SK-N-SH treated with all-trans-retinoic acid at 6 μM for 48 hours (cell line): Measurements from ENCODE around the gene ADIG.

ENCODE experiments used
- ATAC-seq: fragments of 200-7000 bp; cut with Tn5 transposase; 3 replicates; pipeline ENCODE4 v1.9.1; 2020; ENCODE audit warnings: mild to moderate bottlenecking, moderate library complexity
- ARNTL ChIP-seq: fragments of 450-650 bp; formaldehyde crosslinking; IDR thresholded peaks from 2 replicates; pipeline ENCODE4 v1.5.0; 2020; ENCODE audit warnings: low read depth, mild to moderate bottlenecking, moderate library complexity, borderline replicate concordance
- BACH2 ChIP-seq: fragments of 250-450 bp; sonication (Bioruptor Pico); IDR thresholded peaks from 2 replicates; pipeline ENCODE4 v1.9.0; 2021; ENCODE audit warnings: mild to moderate bottlenecking, borderline replicate concordance
- CSDC2 ChIP-seq: fragments of 250-450 bp; sonication (Bioruptor Pico); IDR thresholded peaks from 2 replicates; pipeline ENCODE4 v1.5.0; 2020; ENCODE audit warnings: mild to moderate bottlenecking, moderate library complexity
- ESRRG ChIP-seq: fragments of 250-450 bp; sonication (Bioruptor Pico); IDR thresholded peaks from 2 replicates; pipeline ENCODE4 v1.6.1; 2021; ENCODE audit warnings: mild to moderate bottlenecking
- GLIS3 ChIP-seq: fragments of 250-450 bp; sonication (Bioruptor Pico); IDR thresholded peaks from 2 replicates; pipeline ENCODE4 v1.5.0; 2020; ENCODE audit warnings: mild to moderate bottlenecking, moderate library complexity
- ISL1 ChIP-seq: fragments of 250-450 bp; sonication (Bioruptor Pico); IDR thresholded peaks from 2 replicates; pipeline ENCODE4 v2.1.2; 2022; ENCODE audit warnings: mild to moderate bottlenecking, moderate library complexity
- OSR1 ChIP-seq: fragments of 250-450 bp; sonication (Bioruptor Pico); IDR thresholded peaks from 2 replicates; pipeline ENCODE4 v1.8.0; 2022; ENCODE audit warnings: moderate library complexity, mild to moderate bottlenecking, inconsistent platforms
- PPARA ChIP-seq: fragments of 250-450 bp; sonication (Bioruptor Pico); IDR thresholded peaks from 2 replicates; pipeline ENCODE4 v1.5.0; 2020; ENCODE audit warnings: mild to moderate bottlenecking, borderline replicate concordance
- RARB ChIP-seq: fragments of 250-450 bp; sonication (Bioruptor Pico); IDR thresholded peaks from 2 replicates; pipeline ENCODE4 v1.8.0; 2021; ENCODE audit warnings: mild to moderate bottlenecking, moderate library complexity
- TCF4 ChIP-seq: fragments of 250-450 bp; sonication (Bioruptor Pico); IDR thresholded peaks from 2 replicates; pipeline ENCODE4 v1.8.0; 2021; ENCODE audit warnings: mild to moderate bottlenecking, moderate library complexity, borderline replicate concordance
- TOX ChIP-seq: fragments of 250-450 bp; sonication (Bioruptor Pico); IDR thresholded peaks from 2 replicates; pipeline ENCODE4 v1.8.0; 2021; ENCODE audit warnings: mild to moderate bottlenecking, moderate library complexity, borderline replicate concordance
- ZC3H10 ChIP-seq: fragments of 250-450 bp; sonication (Bioruptor Pico); IDR thresholded peaks from 2 replicates; pipeline ENCODE4 v1.5.1; 2021; ENCODE audit warnings: mild to moderate bottlenecking, moderate library complexity
- ZFP3 ChIP-seq: fragments of 250-450 bp; sonication (Bioruptor Pico); IDR thresholded peaks from 2 replicates; pipeline ENCODE4 v1.5.0; 2020; ENCODE audit warnings: mild to moderate bottlenecking, moderate library complexity
- ZFP30 ChIP-seq: fragments of 450-650 bp; formaldehyde crosslinking; IDR thresholded peaks from 2 replicates; pipeline ENCODE4 v1.5.0; 2022; ENCODE audit warnings: mild to moderate bottlenecking, moderate library complexity
- ZNF565 ChIP-seq: fragments of 450-650 bp; formaldehyde crosslinking; conservative IDR thresholded peaks from 2 replicates; pipeline ENCODE4 v1.5.0; 2020; ENCODE audit warnings: low read depth, mild to moderate bottlenecking, moderate library complexity
- ZNF70 ChIP-seq: fragments of 450-650 bp; formaldehyde crosslinking; IDR thresholded peaks from 2 replicates; pipeline ENCODE4 v1.5.0; 2020; ENCODE audit warnings: mild to moderate bottlenecking, moderate library complexity
- ZNF8 ChIP-seq: fragments of 450-650 bp; formaldehyde crosslinking; IDR thresholded peaks from 2 replicates; pipeline ENCODE4 v1.5.0; 2020; ENCODE audit warnings: mild to moderate bottlenecking, moderate library complexity
- TF ChIP-seq, protein P1 (sequence below): fragments of 250-450 bp; sonication (Bioruptor Pico); IDR thresholded peaks from 2 replicates; pipeline ENCODE4 v1.5.1; 2020; ENCODE audit warnings: low read depth, mild to moderate bottlenecking, moderate library complexity
- TF ChIP-seq, protein P2 (sequence below): fragments of 250-450 bp; sonication (Bioruptor Pico); IDR thresholded peaks from 2 replicates; pipeline ENCODE4 v1.5.1; 2021; ENCODE audit warnings: mild to moderate bottlenecking, moderate library complexity
- TF ChIP-seq, protein P3 (sequence below): fragments of 250-450 bp; sonication (Bioruptor Pico); IDR thresholded peaks from 2 replicates; pipeline ENCODE4 v1.8.0; 2021; ENCODE audit warnings: low read depth, mild to moderate bottlenecking, moderate library complexity, borderline replicate concordance
- TF ChIP-seq, protein P4 (sequence below): fragments of 250-450 bp; sonication (Bioruptor Pico); IDR thresholded peaks from 2 replicates; pipeline ENCODE4 v1.5.0; 2020; ENCODE audit warnings: mild to moderate bottlenecking, moderate library complexity
- TF ChIP-seq, protein P5 (sequence below): fragments of 250-450 bp; sonication (Bioruptor Pico); IDR thresholded peaks from 2 replicates; pipeline ENCODE4 v1.8.0; 2020; ENCODE audit warnings: mild to moderate bottlenecking, moderate library complexity, borderline replicate concordance

ADIG gene

DNA sequence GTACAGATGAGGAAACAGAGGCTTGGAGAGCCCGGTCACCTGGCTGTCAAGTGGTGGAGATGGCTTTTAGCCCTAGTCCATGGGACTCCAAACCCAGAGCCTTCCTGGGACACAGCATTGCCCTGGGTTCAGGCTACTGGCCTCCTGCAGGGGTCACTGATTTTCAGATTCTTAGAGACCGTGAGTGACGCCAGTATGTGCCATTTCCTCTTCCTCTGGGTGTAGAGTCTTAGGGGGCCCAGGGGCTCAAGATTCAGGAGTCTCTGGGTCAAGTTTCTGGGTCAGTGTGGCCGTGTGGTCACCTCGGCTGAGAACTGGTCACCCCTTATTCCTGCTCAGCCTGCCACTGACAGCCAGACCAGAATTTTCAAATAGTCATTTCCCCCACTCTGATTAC is 21.2 kb downstream of the ADIG start:
- ATAC-seq: no peak
- TF ChIP-seq OSR1 (CRISPR knock-in tag) (no peak), ZFP3 (CRISPR knock-in tag) (no peak), ISL1 (CRISPR knock-in tag) (no peak), ZNF8 (CRISPR knock-in tag) (no peak), ZNF565 (no peak), GLIS3 (CRISPR knock-in tag) (no peak), ZC3H10 (CRISPR knock-in tag) (no peak), ARNTL (CRISPR knock-in tag) (no peak), CSDC2 (no peak), TOX (no peak), ZNF70 (no peak), ZFP30 (no peak), BACH2 (CRISPR knock-in tag) (no peak)
- TF ChIP-seq, protein P1, sequence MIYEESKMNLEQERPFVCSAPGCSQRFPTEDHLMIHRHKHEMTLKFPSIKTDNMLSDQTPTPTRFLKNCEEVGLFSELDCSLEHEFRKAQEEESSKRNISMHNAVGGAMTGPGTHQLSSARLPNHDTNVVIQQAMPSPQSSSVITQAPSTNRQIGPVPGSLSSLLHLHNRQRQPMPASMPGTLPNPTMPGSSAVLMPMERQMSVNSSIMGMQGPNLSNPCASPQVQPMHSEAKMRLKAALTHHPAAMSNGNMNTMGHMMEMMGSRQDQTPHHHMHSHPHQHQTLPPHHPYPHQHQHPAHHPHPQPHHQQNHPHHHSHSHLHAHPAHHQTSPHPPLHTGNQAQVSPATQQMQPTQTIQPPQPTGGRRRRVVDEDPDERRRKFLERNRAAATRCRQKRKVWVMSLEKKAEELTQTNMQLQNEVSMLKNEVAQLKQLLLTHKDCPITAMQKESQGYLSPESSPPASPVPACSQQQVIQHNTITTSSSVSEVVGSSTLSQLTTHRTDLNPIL (CRISPR knock-in tag): no peak
- TF ChIP-seq, protein P2, sequence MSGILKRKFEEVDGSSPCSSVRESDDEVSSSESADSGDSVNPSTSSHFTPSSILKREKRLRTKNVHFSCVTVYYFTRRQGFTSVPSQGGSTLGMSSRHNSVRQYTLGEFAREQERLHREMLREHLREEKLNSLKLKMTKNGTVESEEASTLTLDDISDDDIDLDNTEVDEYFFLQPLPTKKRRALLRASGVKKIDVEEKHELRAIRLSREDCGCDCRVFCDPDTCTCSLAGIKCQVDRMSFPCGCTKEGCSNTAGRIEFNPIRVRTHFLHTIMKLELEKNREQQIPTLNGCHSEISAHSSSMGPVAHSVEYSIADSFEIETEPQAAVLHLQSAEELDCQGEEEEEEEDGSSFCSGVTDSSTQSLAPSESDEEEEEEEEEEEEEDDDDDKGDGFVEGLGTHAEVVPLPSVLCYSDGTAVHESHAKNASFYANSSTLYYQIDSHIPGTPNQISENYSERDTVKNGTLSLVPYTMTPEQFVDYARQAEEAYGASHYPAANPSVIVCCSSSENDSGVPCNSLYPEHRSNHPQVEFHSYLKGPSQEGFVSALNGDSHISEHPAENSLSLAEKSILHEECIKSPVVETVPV (CRISPR knock-in tag): no peak
- TF ChIP-seq, protein P3, sequence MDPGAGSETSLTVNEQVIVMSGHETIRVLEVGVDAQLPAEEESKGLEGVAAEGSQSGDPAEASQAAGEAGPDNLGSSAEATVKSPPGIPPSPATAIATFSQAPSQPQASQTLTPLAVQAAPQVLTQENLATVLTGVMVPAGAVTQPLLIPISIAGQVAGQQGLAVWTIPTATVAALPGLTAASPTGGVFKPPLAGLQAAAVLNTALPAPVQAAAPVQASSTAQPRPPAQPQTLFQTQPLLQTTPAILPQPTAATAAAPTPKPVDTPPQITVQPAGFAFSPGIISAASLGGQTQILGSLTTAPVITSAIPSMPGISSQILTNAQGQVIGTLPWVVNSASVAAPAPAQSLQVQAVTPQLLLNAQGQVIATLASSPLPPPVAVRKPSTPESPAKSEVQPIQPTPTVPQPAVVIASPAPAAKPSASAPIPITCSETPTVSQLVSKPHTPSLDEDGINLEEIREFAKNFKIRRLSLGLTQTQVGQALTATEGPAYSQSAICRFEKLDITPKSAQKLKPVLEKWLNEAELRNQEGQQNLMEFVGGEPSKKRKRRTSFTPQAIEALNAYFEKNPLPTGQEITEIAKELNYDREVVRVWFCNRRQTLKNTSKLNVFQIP (CRISPR knock-in tag): no peak
- TF ChIP-seq, protein P4, sequence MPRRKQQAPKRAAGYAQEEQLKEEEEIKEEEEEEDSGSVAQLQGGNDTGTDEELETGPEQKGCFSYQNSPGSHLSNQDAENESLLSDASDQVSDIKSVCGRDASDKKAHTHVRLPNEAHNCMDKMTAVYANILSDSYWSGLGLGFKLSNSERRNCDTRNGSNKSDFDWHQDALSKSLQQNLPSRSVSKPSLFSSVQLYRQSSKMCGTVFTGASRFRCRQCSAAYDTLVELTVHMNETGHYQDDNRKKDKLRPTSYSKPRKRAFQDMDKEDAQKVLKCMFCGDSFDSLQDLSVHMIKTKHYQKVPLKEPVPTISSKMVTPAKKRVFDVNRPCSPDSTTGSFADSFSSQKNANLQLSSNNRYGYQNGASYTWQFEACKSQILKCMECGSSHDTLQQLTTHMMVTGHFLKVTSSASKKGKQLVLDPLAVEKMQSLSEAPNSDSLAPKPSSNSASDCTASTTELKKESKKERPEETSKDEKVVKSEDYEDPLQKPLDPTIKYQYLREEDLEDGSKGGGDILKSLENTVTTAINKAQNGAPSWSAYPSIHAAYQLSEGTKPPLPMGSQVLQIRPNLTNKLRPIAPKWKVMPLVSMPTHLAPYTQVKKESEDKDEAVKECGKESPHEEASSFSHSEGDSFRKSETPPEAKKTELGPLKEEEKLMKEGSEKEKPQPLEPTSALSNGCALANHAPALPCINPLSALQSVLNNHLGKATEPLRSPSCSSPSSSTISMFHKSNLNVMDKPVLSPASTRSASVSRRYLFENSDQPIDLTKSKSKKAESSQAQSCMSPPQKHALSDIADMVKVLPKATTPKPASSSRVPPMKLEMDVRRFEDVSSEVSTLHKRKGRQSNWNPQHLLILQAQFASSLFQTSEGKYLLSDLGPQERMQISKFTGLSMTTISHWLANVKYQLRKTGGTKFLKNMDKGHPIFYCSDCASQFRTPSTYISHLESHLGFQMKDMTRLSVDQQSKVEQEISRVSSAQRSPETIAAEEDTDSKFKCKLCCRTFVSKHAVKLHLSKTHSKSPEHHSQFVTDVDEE: no peak
- TF ChIP-seq, protein P5, sequence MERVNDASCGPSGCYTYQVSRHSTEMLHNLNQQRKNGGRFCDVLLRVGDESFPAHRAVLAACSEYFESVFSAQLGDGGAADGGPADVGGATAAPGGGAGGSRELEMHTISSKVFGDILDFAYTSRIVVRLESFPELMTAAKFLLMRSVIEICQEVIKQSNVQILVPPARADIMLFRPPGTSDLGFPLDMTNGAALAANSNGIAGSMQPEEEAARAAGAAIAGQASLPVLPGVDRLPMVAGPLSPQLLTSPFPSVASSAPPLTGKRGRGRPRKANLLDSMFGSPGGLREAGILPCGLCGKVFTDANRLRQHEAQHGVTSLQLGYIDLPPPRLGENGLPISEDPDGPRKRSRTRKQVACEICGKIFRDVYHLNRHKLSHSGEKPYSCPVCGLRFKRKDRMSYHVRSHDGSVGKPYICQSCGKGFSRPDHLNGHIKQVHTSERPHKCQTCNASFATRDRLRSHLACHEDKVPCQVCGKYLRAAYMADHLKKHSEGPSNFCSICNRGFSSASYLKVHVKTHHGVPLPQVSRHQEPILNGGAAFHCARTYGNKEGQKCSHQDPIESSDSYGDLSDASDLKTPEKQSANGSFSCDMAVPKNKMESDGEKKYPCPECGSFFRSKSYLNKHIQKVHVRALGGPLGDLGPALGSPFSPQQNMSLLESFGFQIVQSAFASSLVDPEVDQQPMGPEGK (CRISPR knock-in tag): no peak
- TF ChIP-seq, all 23 proteins: peak for 0

DNA sequence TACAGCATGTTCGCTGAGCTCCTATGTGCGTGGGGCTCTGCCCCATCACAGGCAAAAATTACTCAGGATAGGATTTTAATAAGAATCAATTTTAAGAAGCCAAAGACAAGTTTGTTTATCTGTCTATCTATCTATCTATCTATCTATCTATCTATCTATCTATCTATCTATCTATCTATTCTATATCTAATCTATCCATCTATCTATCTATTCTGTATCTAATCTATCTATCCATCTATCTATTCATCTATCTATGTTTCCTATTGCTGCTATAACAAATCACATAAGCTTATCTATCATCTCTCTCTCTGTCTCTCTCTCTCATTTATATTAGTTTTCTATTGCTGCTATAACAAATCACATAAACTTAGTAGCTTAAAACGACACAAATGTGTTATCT is 22.3 kb downstream of the ADIG start:
- TF ChIP-seq, protein P2 (CRISPR knock-in tag): no peak
- TF ChIP-seq BACH2 (CRISPR knock-in tag): no peak
- no peak for TF ChIP-seq ISL1 (CRISPR knock-in tag)
- no peak for TF ChIP-seq PPARA (CRISPR knock-in tag)
- no peak for TF ChIP-seq CSDC2
- no peak for TF ChIP-seq ESRRG (CRISPR knock-in tag)
- no peak for TF ChIP-seq GLIS3 (CRISPR knock-in tag)
- TF ChIP-seq, protein P3 (CRISPR knock-in tag): no peak
- no peak for TF ChIP-seq ZFP30
- TF ChIP-seq ARNTL (CRISPR knock-in tag): no peak
- no peak for TF ChIP-seq RARB (CRISPR knock-in tag)
- TF ChIP-seq TCF4: no peak
- no peak for TF ChIP-seq TOX
- ATAC-seq: no peak
